GM12878 (cell line): Measurements from ENCODE around the gene EHF. TPM values are rescaled to one million over a fixed set of nuclear protein-coding genes. Genes with fewer than 3 reads are reported as not detected.

Experiments
- ATF2 ChIP-seq: IDR thresholded peaks from 2 replicates; pipeline ENCODE4 v1.6.1; 2012; ENCODE audit warnings: low read length, inconsistent platforms
- BCLAF1 ChIP-seq: fragments of 450-650 bp; IDR thresholded peaks from 2 replicates; pipeline ENCODE4 v1.6.1; 2017; ENCODE audit warnings: antibody characterized with exemption, mild to moderate bottlenecking, moderate library complexity
- CBX5 ChIP-seq: sonication (generic); IDR thresholded peaks from 2 replicates; pipeline ENCODE4 v1.6.1; 2016; ENCODE audit warnings: low read depth, moderate library complexity, mild to moderate bottlenecking, inconsistent platforms
- DPF2 ChIP-seq: fragments of 450-650 bp; IDR thresholded peaks from 2 replicates; pipeline ENCODE4 v1.6.1; 2017; ENCODE audit warnings: mild to moderate bottlenecking
- FOXK2 ChIP-seq: fragments of 450-650 bp; IDR thresholded peaks from 2 replicates; pipeline ENCODE4 v1.6.1; 2017; ENCODE audit warnings: mild to moderate bottlenecking, moderate library complexity
- IRF4 ChIP-seq: IDR thresholded peaks from 2 replicates; pipeline ENCODE4 v1.6.1; 2011; ENCODE audit warnings: low read depth, low read length
- MYB ChIP-seq: fragments of 150-350 bp; IDR thresholded peaks from 2 replicates; pipeline ENCODE4 v1.6.1; 2014; ENCODE audit warnings: mild to moderate bottlenecking, low read depth, low read length, borderline replicate concordance
- NFYB ChIP-seq: IDR thresholded peaks from 2 replicates; pipeline ENCODE4 v1.6.1; 2011; ENCODE audit warnings: low read depth, mild to moderate bottlenecking, low read length, improper control_type of control experiment, moderate library complexity; ENCODE audit not compliant: insufficient read depth
- NKRF ChIP-seq: fragments of 450-650 bp; conservative IDR thresholded peaks from 2 replicates; pipeline ENCODE4 v1.6.1; 2017; ENCODE audit warnings: mild to moderate bottlenecking, moderate library complexity
- NR2F1 ChIP-seq: fragments of 450-650 bp; conservative IDR thresholded peaks from 2 replicates; pipeline ENCODE4 v1.6.1; 2017; ENCODE audit warnings: mild to moderate bottlenecking
- PAX5 ChIP-seq: IDR thresholded peaks from 2 replicates; pipeline ENCODE4 v1.6.1; 2011; ENCODE audit warnings: low read depth, low read length, borderline replicate concordance
- SIN3A ChIP-seq: IDR thresholded peaks from 2 replicates; pipeline ENCODE4 v1.6.1; 2012; ENCODE audit warnings: low read depth, low read length, improper control_type of control experiment
- SIX5 ChIP-seq: IDR thresholded peaks from 2 replicates; pipeline ENCODE4 v1.6.1; 2011; ENCODE audit warnings: mild to moderate bottlenecking, low read depth, low read length, moderate library complexity; ENCODE audit not compliant: severe bottlenecking
- SMARCA5 ChIP-seq: fragments of 450-650 bp; IDR thresholded peaks from 2 replicates; pipeline ENCODE4 v1.6.1; 2017; ENCODE audit warnings: mild to moderate bottlenecking
- SREBF2 ChIP-seq: IDR thresholded peaks from 2 replicates; pipeline ENCODE4 v1.6.1; 2012; ENCODE audit warnings: mild to moderate bottlenecking, low read length
- STAT1 ChIP-seq: fragments of 450-650 bp; conservative IDR thresholded peaks from 2 replicates; pipeline ENCODE4 v1.6.1; 2014; ENCODE audit warnings: antibody characterized with exemption, mild to moderate bottlenecking
- WRNIP1 ChIP-seq: IDR thresholded peaks from 2 replicates; pipeline ENCODE4 v1.6.1; 2011; ENCODE audit warnings: low read depth, low read length, improper control_type of control experiment, borderline replicate concordance
- ZBED1 ChIP-seq: IDR thresholded peaks from 2 replicates; pipeline ENCODE4 v1.6.1; 2016; ENCODE audit warnings: borderline replicate concordance
- ZNF274 ChIP-seq: IDR thresholded peaks from one replicate; pipeline ENCODE4 v1.8.0; 2011; ENCODE audit not compliant: insufficient read length, insufficient read depth
- polyA plus RNA-seq, 11 experiments: library from polyadenylated mRNA; depleted of rRNA in 4 of 11; unstranded in 6 of 11; stranded (reverse) in 5 of 11; fragments of >200 nt; fragmentation: Nextera tagmentation in 4 of 11; fragmentation: Illumina TruSeq in 1 of 11; extraction: Ambion mirVana in 4 of 11; extraction: Trizol in 1 of 11; gene quantifications; 1 replicate in 1 of 11; 2 replicates in 10 of 11; pipeline versions ENCODE4 v1.2.1 to v1.2.3, GENCODE V29; 2011 to 2016; ENCODE audit warnings: inconsistent platforms in 2 of 11, missing spikeins in 2 of 11, low read depth in 1 of 11
- total RNA-seq, 4 experiments: library from RNA; depleted of rRNA in 3 of 4; stranded (reverse); fragments of >200 nt in 3 of 4; fragmentation: Illumina TruSeq in 1 of 4; extraction: Trizol in 1 of 4; gene quantifications; 2 replicates each; pipeline versions ENCODE4 v1.2.1 to v1.2.3, GENCODE V29; 2013 to 2021
- TF ChIP-seq, protein P1 (sequence below): fragments of 450-650 bp; formaldehyde crosslinking; IDR thresholded peaks from 2 replicates; pipeline ENCODE4 v1.4.0; 2020; ENCODE audit warnings: mild to moderate bottlenecking, moderate library complexity
- TF ChIP-seq, protein P2 (sequence below): IDR thresholded peaks from 2 replicates; pipeline ENCODE4 v1.6.1; 2011; ENCODE audit warnings: low read depth, mild to moderate bottlenecking, low read length, moderate library complexity, borderline replicate concordance; ENCODE audit errors: extremely low read depth

Gene EHF
- total and polyA plus RNA-seq, 10 of the 15 experiments (the other 5 are each of a cell fraction or from before 2014, with no cell fraction given), result 0.04 to 0.33 (median 0.06) TPM; not detected in 6

- TF ChIP-seq NKRF (no peak), MYB (no peak), IRF4 (0 out of 2 replicates have a peak, but pooled peaks have one; percentile 61), NFYB (peak; percentile 60; the same call in 1 of the 2 replicates), STAT1 (no peak), SIX5 (no peak), FOXK2 (no peak), PAX5 (peak; percentile 64; the same call in 1 of the 2 replicates), ZBED1 (no peak), SREBF2 (no peak), BCLAF1 (no peak), ZNF274 (no peak), CBX5 (no peak), ATF2 (0 out of 2 replicates have a peak, but pooled peaks have one; percentile 33), DPF2 (no peak), WRNIP1 (no peak), SMARCA5 (no peak), NR2F1 (no peak), SIN3A (no peak)
- TF ChIP-seq, protein P1, sequence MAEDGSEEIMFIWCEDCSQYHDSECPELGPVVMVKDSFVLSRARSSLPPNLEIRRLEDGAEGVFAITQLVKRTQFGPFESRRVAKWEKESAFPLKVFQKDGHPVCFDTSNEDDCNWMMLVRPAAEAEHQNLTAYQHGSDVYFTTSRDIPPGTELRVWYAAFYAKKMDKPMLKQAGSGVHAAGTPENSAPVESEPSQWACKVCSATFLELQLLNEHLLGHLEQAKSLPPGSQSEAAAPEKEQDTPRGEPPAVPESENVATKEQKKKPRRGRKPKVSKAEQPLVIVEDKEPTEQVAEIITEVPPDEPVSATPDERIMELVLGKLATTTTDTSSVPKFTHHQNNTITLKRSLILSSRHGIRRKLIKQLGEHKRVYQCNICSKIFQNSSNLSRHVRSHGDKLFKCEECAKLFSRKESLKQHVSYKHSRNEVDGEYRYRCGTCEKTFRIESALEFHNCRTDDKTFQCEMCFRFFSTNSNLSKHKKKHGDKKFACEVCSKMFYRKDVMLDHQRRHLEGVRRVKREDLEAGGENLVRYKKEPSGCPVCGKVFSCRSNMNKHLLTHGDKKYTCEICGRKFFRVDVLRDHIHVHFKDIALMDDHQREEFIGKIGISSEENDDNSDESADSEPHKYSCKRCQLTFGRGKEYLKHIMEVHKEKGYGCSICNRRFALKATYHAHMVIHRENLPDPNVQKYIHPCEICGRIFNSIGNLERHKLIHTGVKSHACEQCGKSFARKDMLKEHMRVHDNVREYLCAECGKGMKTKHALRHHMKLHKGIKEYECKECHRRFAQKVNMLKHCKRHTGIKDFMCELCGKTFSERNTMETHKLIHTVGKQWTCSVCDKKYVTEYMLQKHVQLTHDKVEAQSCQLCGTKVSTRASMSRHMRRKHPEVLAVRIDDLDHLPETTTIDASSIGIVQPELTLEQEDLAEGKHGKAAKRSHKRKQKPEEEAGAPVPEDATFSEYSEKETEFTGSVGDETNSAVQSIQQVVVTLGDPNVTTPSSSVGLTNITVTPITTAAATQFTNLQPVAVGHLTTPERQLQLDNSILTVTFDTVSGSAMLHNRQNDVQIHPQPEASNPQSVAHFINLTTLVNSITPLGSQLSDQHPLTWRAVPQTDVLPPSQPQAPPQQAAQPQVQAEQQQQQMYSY, result no peak
- TF ChIP-seq, protein P2, sequence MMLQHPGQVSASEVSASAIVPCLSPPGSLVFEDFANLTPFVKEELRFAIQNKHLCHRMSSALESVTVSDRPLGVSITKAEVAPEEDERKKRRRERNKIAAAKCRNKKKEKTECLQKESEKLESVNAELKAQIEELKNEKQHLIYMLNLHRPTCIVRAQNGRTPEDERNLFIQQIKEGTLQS, result no peak
Measured at GRCh38 chr11:34585735-34586487, 35.0 kb upstream of the EHF start (continued).
